NOMO-1 (cell line): Measurements from ENCODE around the gene FAM180A.

Experiments used
- DNase-seq, 2 experiments: peaks; one replicate each; lab custom pipeline; 2025; ENCODE audit not compliant: unreplicated experiment in 2 of 2; lab: John Stamatoyannopoulos, UW

Gene FAM180A

GRCh38 chr7:135685306-135686084 lies 63.1 kb downstream of the FAM180A start:
- no peak for DNase-seq

GRCh38 chr7:135684699-135685098 lies 63.9 kb downstream of the FAM180A start:
- DNase-seq, result no peak

DNA sequence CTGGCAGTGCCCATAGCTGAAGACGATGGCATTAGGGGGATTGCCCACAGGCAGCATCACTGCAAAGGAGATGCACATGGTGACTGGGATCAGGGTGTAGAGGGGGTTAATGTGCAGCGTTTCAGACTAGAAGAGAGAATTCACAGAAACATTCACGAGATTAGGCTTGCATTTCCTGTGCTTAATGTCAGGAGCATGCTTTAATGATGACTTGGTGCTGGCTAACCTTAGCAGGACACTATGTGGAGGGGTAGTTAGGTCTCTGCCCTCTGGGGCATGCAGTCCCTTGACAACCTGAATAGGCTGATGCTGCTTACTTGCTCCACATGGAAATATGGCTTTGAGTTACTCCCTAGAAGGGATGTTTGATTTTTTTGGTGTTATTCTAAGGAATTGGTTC lies 64.5 kb downstream of the FAM180A start:
- DNase-seq, result no peak

- DNase-seq, result no peak
These were observed 65.0 kb downstream of the FAM180A start for GRCh38 chr7:135683609-135684008.

GRCh38 chr7:135682191-135682590 lies 66.4 kb downstream of the FAM180A start:
- DNase-seq, result no peak

- DNase-seq, result no peak
These were observed 66.9 kb downstream of the FAM180A start for GRCh38 chr7:135681762-135682161.
